Measurements from ENCODE around the gene LRRK2. TPM values are rescaled to one million over a fixed set of nuclear protein-coding genes. Genes with fewer than 3 reads are reported as not detected.

LRRK2 gene
- total RNA-seq, 1 donor from 2014 or later: 0.35 TPM

- Mint-ChIP-seq H3K27me3 (ENCODE audit: low read depth) (peaks cover 2% of the 10 kb centered on the region), H3K27ac (ENCODE audit: unreplicated experiment) (no peak overlapping the region), H3K36me3 (ENCODE audit: low read depth) (no peaks in the 10 kb centered on the region), H3K4me3 (ENCODE audit: unreplicated experiment) (no peak overlapping the region), H3K4me1 (ENCODE audit: low read depth) (no peaks in the 10 kb centered on the region), H3K9me3 (ENCODE audit: low read depth) (peaks cover 3% of the 10 kb centered on the region)
- DNase-seq (ENCODE audit: low spot score): no peak
- no peak for TF ChIP-seq CTCF (IDR thresholded peaks at IDR 0.05)
These were observed 30.0 kb upstream of the LRRK2 start for GRCh38 chr12:40194846-40195245.

GRCh38 chr12:40197590-40197989, 27.2 kb upstream of the LRRK2 start:
- Mint-ChIP-seq H3K36me3 (ENCODE audit: low read depth) (no peaks in the 10 kb centered on the region), H3K4me3 (ENCODE audit: unreplicated experiment) (no peak overlapping the region), H3K4me1 (ENCODE audit: low read depth) (no peaks in the 10 kb centered on the region), H3K27ac (ENCODE audit: unreplicated experiment) (no peak overlapping the region), H3K27me3 (ENCODE audit: low read depth) (peaks cover 7% of the 10 kb centered on the region), H3K9me3 (ENCODE audit: low read depth) (no peaks in the 10 kb centered on the region)
- no peak for TF ChIP-seq CTCF (IDR thresholded peaks at IDR 0.05)
- no peak for DNase-seq (ENCODE audit: low spot score)

- no peaks in the 10 kb centered on the region for H3K4me1 Mint-ChIP-seq (ENCODE audit: low read depth)
- H3K4me3 Mint-ChIP-seq (ENCODE audit: unreplicated experiment): no peak overlapping the region
- no peaks in the 10 kb centered on the region for H3K36me3 Mint-ChIP-seq (ENCODE audit: low read depth)
- no peak for TF ChIP-seq CTCF (IDR thresholded peaks at IDR 0.05)
- H3K27ac Mint-ChIP-seq (ENCODE audit: unreplicated experiment): no peak overlapping the region
- no peaks in the 10 kb centered on the region for H3K9me3 Mint-ChIP-seq (ENCODE audit: low read depth)
- peaks cover 11% of the 10 kb centered on the region for H3K27me3 Mint-ChIP-seq (ENCODE audit: low read depth)
- no peak for DNase-seq (ENCODE audit: low spot score)
These were observed 26.2 kb upstream of the LRRK2 start for GRCh38 chr12:40198601-40199000.

GRCh38 chr12:40202095-40203059, 22.4 kb upstream of the LRRK2 start:
- no peak for DNase-seq (ENCODE audit: low spot score)
- Mint-ChIP-seq H3K4me3 (ENCODE audit: unreplicated experiment) (no peak overlapping the region), H3K27me3 (ENCODE audit: low read depth) (peaks cover 11% of the 10 kb centered on the region), H3K9me3 (ENCODE audit: low read depth) (no peaks in the 10 kb centered on the region), H3K27ac (ENCODE audit: unreplicated experiment) (no peak overlapping the region), H3K4me1 (ENCODE audit: low read depth) (no peaks in the 10 kb centered on the region), H3K36me3 (ENCODE audit: low read depth) (no peaks in the 10 kb centered on the region)
- TF ChIP-seq CTCF (IDR thresholded peaks at IDR 0.05): no peak

- Mint-ChIP-seq H3K4me3 (ENCODE audit: unreplicated experiment) (no peak overlapping the region), H3K36me3 (ENCODE audit: low read depth) (no peaks in the 10 kb centered on the region)
These were observed 21.8 kb upstream of the LRRK2 start for GRCh38 chr12:40203060-40203430.

More at GRCh38 chr12:40203060-40203430, 21.8 kb upstream of the LRRK2 start:
- peaks cover 11% of the 10 kb centered on the region for H3K27me3 Mint-ChIP-seq (ENCODE audit: low read depth)
- no peaks in the 10 kb centered on the region for H3K4me1 Mint-ChIP-seq (ENCODE audit: low read depth)
- no peak for DNase-seq (ENCODE audit: low spot score)
- H3K9me3 Mint-ChIP-seq (ENCODE audit: low read depth): no peaks in the 10 kb centered on the region
- no peak for TF ChIP-seq CTCF (IDR thresholded peaks at IDR 0.05)
- no peak overlapping the region for H3K27ac Mint-ChIP-seq (ENCODE audit: unreplicated experiment)
